ENCODE measurements around the gene FAM228A. TPM values are rescaled to one million over a fixed set of nuclear protein-coding genes. Genes with fewer than 3 reads are reported as not detected.

Gene FAM228A
- total and polyA plus RNA-seq, 2 experiments from 2014 or later, result 0.11 to 0.35 TPM

- Mint-ChIP-seq H3K36me3 (ENCODE audit: low read depth) (no peaks in the 10 kb centered on the region), H3K4me3 (no peak overlapping the region), H3K4me1 (no peaks in the 10 kb centered on the region), H3K27ac (no peak overlapping the region), H3K9me3 (no peaks in the 10 kb centered on the region), H3K27me3 (ENCODE audit: insufficient read depth, low read depth, poor library complexity) (peaks cover 3% of the 10 kb centered on the region)
- no peak overlapping the region for H3K27ac ChIP-seq (ENCODE audit: low read depth)
- H4K20me1 ChIP-seq (replicated peaks; ENCODE audit: insufficient read depth), result no peaks in the 10 kb centered on the region
- H2AFZ ChIP-seq, result no peak overlapping the region; the same call in 1 of the 2 replicates
- DNase-seq (ENCODE audit: low spot score) (no peak), ATAC-seq (no peak)
- H3K36me3 ChIP-seq (ENCODE audit: insufficient read depth), result no peaks in the 10 kb centered on the region
- no peak for TF ChIP-seq EZH2phosphoT487 (IDR thresholded peaks at IDR 0.05; ENCODE audit: unreplicated experiment)
- TF ChIP-seq REST (IDR thresholded peaks at IDR 0.05; ENCODE audit: unreplicated experiment), result no peak
- TF ChIP-seq, protein P1, sequence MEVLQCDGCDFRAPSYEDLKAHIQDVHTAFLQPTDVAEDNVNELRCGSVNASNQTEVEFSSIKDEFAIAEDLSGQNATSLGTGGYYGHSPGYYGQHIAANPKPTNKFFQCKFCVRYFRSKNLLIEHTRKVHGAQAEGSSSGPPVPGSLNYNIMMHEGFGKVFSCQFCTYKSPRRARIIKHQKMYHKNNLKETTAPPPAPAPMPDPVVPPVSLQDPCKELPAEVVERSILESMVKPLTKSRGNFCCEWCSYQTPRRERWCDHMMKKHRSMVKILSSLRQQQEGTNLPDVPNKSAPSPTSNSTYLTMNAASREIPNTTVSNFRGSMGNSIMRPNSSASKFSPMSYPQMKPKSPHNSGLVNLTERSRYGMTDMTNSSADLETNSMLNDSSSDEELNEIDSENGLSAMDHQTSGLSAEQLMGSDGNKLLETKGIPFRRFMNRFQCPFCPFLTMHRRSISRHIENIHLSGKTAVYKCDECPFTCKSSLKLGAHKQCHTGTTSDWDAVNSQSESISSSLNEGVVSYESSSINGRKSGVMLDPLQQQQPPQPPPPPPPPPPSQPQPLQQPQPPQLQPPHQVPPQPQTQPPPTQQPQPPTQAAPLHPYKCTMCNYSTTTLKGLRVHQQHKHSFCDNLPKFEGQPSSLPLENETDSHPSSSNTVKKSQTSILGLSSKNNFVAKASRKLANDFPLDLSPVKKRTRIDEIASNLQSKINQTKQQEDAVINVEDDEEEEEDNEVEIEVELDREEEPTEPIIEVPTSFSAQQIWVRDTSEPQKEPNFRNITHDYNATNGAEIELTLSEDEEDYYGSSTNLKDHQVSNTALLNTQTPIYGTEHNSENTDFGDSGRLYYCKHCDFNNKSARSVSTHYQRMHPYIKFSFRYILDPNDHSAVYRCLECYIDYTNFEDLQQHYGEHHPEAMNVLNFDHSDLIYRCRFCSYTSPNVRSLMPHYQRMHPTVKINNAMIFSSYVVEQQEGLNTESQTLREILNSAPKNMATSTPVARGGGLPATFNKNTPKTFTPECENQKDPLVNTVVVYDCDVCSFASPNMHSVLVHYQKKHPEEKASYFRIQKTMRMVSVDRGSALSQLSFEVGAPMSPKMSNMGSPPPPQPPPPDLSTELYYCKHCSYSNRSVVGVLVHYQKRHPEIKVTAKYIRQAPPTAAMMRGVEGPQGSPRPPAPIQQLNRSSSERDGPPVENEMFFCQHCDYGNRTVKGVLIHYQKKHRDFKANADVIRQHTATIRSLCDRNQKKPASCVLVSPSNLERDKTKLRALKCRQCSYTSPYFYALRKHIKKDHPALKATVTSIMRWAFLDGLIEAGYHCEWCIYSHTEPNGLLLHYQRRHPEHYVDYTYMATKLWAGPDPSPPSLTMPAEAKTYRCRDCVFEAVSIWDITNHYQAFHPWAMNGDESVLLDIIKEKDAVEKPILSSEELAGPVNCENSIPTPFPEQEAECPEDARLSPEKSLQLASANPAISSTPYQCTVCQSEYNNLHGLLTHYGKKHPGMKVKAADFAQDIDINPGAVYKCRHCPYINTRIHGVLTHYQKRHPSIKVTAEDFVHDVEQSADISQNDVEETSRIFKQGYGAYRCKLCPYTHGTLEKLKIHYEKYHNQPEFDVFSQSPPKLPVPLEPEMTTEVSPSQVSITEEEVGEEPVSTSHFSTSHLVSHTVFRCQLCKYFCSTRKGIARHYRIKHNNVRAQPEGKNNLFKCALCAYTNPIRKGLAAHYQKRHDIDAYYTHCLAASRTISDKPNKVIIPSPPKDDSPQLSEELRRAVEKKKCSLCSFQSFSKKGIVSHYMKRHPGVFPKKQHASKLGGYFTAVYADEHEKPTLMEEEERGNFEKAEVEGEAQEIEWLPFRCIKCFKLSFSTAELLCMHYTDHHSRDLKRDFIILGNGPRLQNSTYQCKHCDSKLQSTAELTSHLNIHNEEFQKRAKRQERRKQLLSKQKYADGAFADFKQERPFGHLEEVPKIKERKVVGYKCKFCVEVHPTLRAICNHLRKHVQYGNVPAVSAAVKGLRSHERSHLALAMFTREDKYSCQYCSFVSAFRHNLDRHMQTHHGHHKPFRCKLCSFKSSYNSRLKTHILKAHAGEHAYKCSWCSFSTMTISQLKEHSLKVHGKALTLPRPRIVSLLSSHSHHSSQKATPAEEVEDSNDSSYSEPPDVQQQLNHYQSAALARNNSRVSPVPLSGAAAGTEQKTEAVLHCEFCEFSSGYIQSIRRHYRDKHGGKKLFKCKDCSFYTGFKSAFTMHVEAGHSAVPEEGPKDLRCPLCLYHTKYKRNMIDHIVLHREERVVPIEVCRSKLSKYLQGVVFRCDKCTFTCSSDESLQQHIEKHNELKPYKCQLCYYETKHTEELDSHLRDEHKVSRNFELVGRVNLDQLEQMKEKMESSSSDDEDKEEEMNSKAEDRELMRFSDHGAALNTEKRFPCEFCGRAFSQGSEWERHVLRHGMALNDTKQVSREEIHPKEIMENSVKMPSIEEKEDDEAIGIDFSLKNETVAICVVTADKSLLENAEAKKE (CRISPR knock-in tag; IDR thresholded peaks at IDR 0.05), result no peak
- no peak for TF ChIP-seq POLR2AphosphoS5 (IDR thresholded peaks at IDR 0.05; ENCODE audit: low read depth)
- TF ChIP-seq ZNF114 (CRISPR knock-in tag; IDR thresholded peaks at IDR 0.05), result no peak
- no peak for TF ChIP-seq STAT1 (IDR thresholded peaks at IDR 0.05; ENCODE audit: unreplicated experiment)
- no peak for TF ChIP-seq ETS1 (IDR thresholded peaks at IDR 0.05)
- no peak for TF ChIP-seq NANOG (IDR thresholded peaks at IDR 0.05; ENCODE audit: borderline replicate concordance)
- no peak for TF ChIP-seq CREB1 (CRISPR knock-in tag; IDR thresholded peaks at IDR 0.05; ENCODE audit: low read depth)
- no peak for TF ChIP-seq JUNB (IDR thresholded peaks at IDR 0.05; ENCODE audit: unreplicated experiment)
- no peak for TF ChIP-seq CTCF (conservative IDR thresholded peaks at IDR 0.05; ENCODE audit: low read depth in 2 of 2)
- no peak for TF ChIP-seq ZNF331 (CRISPR knock-in tag; IDR thresholded peaks at IDR 0.05; ENCODE audit: low read depth)
- no peak for TF ChIP-seq EZH2 (IDR thresholded peaks at IDR 0.05; ENCODE audit: low read depth, unreplicated experiment)
- H3K4me1 ChIP-seq (ENCODE audit: insufficient read depth), result no peaks in the 10 kb centered on the region
- H3K9me2 ChIP-seq (ENCODE audit: insufficient read depth), result no peaks in the 10 kb centered on the region
- H3K79me2 ChIP-seq (replicated peaks; ENCODE audit: insufficient read depth), result no peaks in the 10 kb centered on the region
- H3K27me3 ChIP-seq (ENCODE audit: insufficient read depth), result no peaks in the 10 kb centered on the region
- H3K4me2 ChIP-seq, result no peak overlapping the region
- no peak overlapping the region for H3K4me3 ChIP-seq
- no peaks in the 10 kb centered on the region for H3F3A ChIP-seq (replicated peaks; ENCODE audit: low read depth)
Observed at GRCh38 chr2:24181849-24182248, 7.0 kb downstream of the FAM228A start.
